ENCODE measurements around the gene TJAP1.
"Not testable (repeated sequence)": the region's sequence is repeated elsewhere in the genome, so short reads cannot be mapped to it uniquely, and the experiment has no call there.

Gene TJAP1

DNA sequence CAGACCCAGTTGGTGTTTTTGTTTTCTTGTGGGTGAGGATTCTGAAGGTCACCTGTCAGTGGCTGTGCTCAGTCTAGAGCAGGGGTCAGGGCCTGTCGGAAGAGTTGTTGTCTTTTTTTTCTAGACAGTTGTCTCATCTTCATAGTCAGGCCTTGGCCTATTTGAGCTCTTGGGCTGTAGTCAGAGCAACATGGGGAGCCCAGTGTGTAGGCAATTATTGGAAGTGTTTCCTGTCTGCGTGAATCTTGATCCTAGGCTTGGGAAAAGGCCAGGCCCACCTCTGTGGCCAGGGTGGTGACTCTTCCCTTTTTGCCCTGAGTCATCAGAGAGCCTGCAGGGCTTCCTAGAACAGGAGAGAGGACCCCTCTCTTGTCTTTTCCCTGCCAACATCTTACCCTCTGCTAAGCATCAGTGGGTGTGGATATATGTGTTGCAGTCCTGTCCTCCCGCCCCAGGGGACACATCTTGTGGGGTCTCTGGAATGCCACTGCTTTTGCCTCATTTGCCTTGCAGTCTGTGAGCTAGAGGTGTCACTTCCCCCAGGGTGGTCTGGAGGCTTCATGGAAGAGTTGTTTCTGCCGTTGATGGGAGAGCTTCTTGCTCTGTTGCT, 11.4 kb downstream of the TJAP1 start:
- no peak for FAIRE-seq

DNA sequence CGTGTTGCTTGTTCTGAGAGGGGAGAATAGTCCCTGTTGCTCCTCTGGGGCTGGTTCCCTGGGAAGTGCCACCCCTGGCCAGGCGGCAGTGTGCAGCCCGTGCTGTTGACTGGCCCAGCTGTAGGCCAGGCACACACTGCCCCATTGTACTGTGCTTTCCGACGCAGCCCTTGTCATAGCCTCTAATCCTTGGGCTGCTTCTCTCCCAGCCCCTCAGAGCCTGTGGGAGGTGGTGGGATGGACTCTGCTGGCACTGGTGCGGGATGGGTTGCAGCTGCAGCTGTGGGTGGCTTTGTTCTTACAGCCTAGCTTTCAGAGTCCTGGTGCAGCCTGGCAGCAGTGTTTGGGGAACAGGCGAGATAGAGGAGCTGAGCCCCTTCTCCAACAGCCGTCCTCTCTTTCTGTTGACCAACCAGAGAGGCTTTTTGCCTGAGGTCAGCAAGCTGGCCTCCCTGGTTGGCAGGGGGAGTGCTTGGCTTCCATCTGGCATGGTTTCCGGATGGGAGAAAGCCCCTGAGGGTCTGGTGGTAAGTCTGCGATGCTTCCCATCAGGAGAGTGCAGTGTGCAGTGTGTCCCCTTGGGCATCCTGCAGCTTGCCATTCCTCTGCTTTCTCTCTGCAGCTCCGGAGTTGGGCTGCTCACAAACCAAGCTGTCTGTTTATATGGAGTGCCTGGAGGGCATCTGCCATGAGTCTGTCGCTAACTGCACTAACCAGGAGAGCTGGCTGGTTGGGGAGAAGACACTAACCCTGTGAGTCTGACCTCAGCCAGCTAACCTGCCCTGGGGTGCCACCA, 12.1 kb downstream of the TJAP1 start:
- no peak for FAIRE-seq

DNA sequence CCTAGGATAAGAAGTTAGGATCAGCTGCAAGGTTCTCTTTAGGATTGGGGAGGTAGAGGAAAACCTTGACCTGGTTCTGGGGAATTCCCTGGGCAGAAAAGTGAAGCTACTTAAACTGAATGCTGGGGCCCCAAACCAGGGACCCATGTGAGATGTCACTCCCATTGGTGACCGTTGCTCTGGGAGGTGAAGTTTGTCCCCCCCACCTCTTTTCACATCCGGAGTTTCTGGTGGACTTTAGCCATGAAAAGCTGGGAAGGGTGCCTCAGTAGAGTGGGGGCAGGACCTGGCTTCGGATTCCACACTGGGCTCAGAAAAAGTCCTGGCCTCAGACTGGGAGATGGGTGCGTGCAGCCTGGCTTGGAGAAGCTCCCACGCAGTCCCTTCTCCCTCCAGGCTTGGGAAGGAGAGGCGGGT, 13.2 kb downstream of the TJAP1 start:
- no peak for FAIRE-seq

GRCh38 chr6:43491750-43492661, 14.6 kb downstream of the TJAP1 start:
- FAIRE-seq, result no peak

- FAIRE-seq, result no peak
Observed at GRCh38 chr6:43492673-43493072, 15.3 kb downstream of the TJAP1 start.

- no peak for FAIRE-seq
Observed at GRCh38 chr6:43493230-43493629, 15.9 kb downstream of the TJAP1 start.

- FAIRE-seq, result no peak
Observed at GRCh38 chr6:43493833-43494232, 16.5 kb downstream of the TJAP1 start.

DNA sequence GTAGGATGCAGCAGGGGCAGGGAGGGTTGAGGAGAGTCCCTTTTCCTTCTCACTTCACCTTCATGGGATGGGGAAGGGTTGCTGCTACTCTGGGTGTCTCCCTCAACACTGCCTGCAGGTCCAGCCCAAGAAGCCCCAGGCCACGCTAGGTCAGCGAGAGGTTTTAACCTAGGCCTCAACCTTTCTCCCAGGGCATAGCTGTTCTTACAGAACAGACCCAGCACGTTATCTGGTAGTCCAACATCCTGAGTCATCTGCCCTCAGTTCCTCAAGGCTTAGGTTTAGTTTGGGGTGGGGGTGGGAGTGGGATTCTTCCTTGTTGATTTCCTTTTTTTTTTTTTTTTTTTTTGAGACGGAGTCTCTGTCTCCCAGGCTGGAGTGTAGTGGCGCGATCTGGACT, 17.0 kb downstream of the TJAP1 start:
- no peak for FAIRE-seq

GRCh38 chr6:43494766-43495165, 17.4 kb downstream of the TJAP1 start:
- FAIRE-seq, result no peak

DNA sequence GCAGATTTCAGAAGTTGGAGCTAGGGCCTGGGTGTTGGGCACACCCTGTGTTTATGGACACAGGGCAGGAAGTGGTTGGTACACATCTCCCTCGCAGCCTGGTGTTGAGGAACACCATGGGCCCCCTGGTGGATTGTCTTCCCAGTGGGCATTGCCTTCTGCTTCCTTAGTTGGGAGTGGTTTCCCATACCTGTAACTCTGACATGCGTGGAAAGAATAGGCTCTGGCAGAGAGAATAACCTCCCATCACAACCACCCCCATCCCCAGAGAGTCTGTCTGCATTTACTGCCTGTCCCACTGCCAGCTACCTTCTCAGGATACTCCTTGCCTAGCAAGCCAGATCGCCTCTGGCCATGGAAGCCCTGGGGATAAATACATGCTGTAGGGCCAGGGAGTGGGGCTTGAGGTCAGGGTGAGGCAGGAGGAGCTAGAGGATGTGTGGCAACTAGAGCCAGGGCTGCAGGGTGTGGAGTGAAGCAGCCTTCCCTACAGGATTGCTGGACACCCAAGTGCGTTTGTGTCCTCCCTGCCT, 18.1 kb downstream of the TJAP1 start:
- no peak for FAIRE-seq

GRCh38 chr6:43496370-43497128, 19.2 kb downstream of the TJAP1 start:
- FAIRE-seq, result no peak

DNA sequence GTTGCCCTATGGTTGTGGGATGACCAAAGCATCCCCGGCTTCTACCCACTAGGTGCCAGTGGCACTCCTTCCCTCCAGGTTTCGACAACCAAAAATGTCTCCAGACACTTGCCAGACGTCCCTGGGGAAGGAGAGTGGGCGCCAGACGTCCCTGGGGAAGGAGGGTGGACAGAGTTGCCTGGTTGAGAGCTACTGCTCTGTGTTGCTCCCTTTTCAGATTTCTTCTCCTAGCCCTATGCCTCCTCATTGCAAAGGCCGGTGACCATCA, 19.7 kb downstream of the TJAP1 start:
- no peak for FAIRE-seq

- no peak for FAIRE-seq
Observed at GRCh38 chr6:43497689-43498088, 20.3 kb downstream of the TJAP1 start.

DNA sequence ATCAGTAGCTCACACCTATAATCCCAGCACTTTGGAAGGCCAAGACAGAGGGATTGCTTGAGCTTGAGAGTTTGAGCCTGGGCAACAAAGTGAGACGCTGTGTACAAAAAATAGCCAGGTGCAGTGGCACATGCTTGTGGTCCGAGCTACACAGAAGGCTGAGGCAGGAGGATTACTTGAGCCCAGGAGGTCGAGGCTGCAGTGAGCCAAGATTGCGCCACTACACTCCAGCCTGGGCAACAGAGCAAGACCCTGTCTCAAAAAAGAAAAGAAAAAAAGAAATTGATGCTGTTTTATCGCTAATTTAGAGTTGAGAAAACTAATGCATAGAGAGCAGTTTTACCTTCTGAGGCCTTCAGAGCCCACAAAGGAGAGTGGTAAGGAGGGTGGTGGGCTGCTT, 20.9 kb downstream of the TJAP1 start:
- FAIRE-seq, result not testable (repeated sequence)

GRCh38 chr6:43499028-43499815, 21.9 kb downstream of the TJAP1 start:
- no peak for FAIRE-seq

DNA sequence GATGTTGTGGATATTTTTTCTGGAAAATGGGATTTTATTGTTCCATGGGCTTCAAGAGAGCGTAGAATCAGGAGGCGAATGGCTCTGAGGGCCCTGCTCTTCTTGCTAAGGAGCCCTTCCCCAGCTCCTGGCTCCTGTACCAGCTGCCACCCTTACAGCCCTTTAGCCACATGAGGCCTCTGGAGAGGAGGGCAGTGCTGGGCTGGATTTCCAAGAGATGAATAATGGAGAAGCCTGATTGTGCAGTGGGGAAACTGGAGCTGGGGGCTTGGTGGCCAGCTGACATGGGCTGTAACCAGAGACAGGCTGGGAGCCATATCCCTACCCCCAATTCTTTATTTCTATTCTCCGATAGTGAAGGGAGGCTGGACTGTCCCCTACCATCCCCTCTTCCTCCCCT, 23.6 kb downstream of the TJAP1 start:
- no peak for FAIRE-seq

DNA sequence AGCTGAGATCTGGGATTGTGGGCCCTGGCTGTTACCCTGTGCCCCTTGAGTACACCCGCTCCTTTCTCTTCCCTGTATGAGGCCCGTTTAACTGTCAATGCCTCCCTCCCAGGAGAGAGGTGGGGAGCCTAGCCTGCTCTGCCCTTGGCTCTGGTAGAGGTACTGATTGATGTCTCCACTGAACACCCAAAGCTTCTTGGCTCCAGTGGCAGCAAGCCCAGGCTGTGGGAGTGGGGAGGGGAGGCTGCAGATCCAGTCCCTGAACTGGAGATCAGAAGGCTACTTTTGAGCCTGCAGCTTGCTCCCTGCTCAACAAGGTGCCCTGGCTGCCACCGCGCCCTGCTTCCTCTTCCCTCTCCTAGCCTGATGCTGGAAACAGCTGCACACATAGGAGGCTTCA, 25.3 kb downstream of the TJAP1 start:
- no peak for FAIRE-seq

DNA sequence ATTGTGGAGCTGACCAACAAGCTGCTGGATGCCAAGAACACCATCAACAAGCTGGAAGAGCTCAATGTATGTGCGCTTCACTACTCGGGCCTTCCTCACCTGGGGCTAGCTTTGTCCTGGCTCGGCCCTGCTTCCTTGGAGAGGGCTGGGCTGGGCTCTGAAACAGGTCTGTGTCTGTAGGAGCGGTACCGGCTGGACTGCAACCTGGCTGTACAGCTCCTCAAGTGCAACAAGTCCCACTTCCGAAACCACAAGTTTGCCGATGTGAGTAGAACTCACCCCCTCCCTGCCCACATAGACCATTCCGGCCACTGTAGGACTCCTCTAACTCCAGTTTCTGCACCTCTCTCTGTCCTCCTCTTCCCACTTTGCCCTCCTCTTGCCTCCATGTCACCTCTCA, 26.1 kb downstream of the TJAP1 start:
- FAIRE-seq, result no peak

DNA sequence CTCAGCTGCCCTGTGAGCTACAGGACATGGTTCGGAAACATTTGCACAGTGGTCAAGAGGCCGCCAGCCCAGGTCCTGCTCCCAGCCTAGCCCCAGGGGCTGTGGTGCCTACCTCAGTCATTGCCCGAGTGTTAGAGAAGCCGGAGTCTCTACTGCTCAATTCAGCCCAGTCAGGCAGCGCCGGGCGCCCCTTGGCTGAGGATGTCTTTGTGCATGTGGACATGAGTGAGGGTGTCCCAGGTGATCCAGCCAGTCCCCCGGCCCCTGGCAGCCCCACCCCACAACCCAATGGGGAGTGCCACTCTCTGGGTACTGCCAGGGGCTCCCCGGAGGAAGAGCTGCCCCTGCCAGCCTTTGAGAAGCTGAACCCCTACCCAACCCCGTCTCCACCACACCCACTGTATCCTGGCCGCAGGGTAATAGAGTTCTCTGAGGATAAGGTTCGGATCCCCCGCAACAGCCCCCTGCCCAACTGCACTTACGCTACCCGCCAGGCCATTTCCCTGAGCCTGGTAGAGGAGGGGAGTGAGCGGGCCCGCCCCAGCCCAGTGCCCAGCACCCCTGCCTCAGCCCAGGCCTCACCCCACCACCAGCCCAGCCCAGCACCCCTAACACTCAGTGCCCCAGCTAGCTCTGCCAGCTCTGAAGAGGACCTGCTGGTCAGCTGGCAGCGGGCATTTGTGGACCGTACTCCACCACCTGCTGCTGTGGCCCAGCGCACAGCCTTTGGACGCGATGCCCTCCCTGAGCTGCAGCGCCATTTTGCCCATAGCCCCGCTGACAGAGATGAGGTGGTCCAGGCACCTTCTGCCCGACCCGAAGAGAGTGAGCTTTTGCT, 27.6 kb downstream of the TJAP1 start:
- no peak for FAIRE-seq

- FAIRE-seq, result no peak
Observed at GRCh38 chr6:43505718-43506117, 28.3 kb downstream of the TJAP1 start.

- no peak for FAIRE-seq
Observed at GRCh38 chr6:43506171-43506570, 28.8 kb downstream of the TJAP1 start.

Measured in A204.1 (cell line).